Ishikawa (cell line): ENCODE measurements around the gene IL36G.

Source experiments
- CEBPB ChIP-seq: IDR thresholded peaks from 2 replicates; pipeline ENCODE4 v1.6.1; 2012
- CREB1 ChIP-seq: IDR thresholded peaks from 2 replicates; pipeline ENCODE4 v1.6.1; 2012; ENCODE audit warnings: low read depth
- EP300 ChIP-seq: IDR thresholded peaks from 2 replicates; pipeline ENCODE4 v1.6.1; 2012; ENCODE audit warnings: borderline replicate concordance
- RAD21 ChIP-seq: IDR thresholded peaks from 2 replicates; pipeline ENCODE4 v1.6.1; 2012; ENCODE audit warnings: low read depth
- TAF1 ChIP-seq: IDR thresholded peaks from 2 replicates; pipeline ENCODE4 v1.6.1; 2012; ENCODE audit warnings: low read depth, mild to moderate bottlenecking
- TEAD4 ChIP-seq: IDR thresholded peaks from 2 replicates; pipeline ENCODE4 v1.6.1; 2012
- ZBTB7A ChIP-seq: IDR thresholded peaks from 2 replicates; pipeline ENCODE4 v1.6.1; 2012; ENCODE audit warnings: low read depth
- TF ChIP-seq, protein P1 (sequence below): IDR thresholded peaks from 2 replicates; pipeline ENCODE4 v1.6.1; 2012
- TF ChIP-seq, protein P2 (sequence below): IDR thresholded peaks from 2 replicates; pipeline ENCODE4 v1.6.1; 2012; ENCODE audit warnings: low read depth, mild to moderate bottlenecking
- TF ChIP-seq, protein P3 (sequence below): IDR thresholded peaks from 2 replicates; pipeline ENCODE4 v1.6.1; 2012

DNA sequence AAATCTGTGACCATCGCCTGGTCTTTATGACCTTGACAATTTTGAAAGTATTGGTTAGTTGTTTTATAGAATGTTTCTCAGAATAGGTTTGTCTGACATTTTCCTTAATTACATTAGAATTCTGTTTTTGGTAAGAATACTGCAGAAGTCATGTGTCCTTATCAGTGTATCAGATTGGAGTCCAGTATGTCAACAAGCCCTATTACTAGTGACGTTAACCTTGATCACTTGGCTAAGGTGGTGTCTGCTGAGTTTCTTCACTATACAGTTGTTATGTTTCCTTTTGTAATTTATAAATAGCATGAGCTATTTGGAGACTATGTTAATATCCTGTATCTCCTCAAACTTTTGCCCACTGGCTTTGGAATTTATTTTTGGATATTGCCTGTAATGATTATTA is 10.8 kb upstream of the IL36G start:
- TF ChIP-seq CEBPB: no peak
- no peak for TF ChIP-seq CREB1
- TF ChIP-seq RAD21: no peak
- TF ChIP-seq, protein P1, sequence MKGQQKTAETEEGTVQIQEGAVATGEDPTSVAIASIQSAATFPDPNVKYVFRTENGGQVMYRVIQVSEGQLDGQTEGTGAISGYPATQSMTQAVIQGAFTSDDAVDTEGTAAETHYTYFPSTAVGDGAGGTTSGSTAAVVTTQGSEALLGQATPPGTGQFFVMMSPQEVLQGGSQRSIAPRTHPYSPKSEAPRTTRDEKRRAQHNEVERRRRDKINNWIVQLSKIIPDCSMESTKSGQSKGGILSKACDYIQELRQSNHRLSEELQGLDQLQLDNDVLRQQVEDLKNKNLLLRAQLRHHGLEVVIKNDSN: no peak
- TF ChIP-seq, protein P2, sequence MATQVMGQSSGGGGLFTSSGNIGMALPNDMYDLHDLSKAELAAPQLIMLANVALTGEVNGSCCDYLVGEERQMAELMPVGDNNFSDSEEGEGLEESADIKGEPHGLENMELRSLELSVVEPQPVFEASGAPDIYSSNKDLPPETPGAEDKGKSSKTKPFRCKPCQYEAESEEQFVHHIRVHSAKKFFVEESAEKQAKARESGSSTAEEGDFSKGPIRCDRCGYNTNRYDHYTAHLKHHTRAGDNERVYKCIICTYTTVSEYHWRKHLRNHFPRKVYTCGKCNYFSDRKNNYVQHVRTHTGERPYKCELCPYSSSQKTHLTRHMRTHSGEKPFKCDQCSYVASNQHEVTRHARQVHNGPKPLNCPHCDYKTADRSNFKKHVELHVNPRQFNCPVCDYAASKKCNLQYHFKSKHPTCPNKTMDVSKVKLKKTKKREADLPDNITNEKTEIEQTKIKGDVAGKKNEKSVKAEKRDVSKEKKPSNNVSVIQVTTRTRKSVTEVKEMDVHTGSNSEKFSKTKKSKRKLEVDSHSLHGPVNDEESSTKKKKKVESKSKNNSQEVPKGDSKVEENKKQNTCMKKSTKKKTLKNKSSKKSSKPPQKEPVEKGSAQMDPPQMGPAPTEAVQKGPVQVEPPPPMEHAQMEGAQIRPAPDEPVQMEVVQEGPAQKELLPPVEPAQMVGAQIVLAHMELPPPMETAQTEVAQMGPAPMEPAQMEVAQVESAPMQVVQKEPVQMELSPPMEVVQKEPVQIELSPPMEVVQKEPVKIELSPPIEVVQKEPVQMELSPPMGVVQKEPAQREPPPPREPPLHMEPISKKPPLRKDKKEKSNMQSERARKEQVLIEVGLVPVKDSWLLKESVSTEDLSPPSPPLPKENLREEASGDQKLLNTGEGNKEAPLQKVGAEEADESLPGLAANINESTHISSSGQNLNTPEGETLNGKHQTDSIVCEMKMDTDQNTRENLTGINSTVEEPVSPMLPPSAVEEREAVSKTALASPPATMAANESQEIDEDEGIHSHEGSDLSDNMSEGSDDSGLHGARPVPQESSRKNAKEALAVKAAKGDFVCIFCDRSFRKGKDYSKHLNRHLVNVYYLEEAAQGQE: no peak
- TF ChIP-seq, protein P3, sequence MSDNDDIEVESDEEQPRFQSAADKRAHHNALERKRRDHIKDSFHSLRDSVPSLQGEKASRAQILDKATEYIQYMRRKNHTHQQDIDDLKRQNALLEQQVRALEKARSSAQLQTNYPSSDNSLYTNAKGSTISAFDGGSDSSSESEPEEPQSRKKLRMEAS: no peak
- no peak for TF ChIP-seq TAF1
- TF ChIP-seq TEAD4: no peak
- no peak for TF ChIP-seq ZBTB7A
- no peak for TF ChIP-seq EP300
